HG02759 (cell line): ENCODE data around the gene CEBPG.

Source experiments
- ATAC-seq: cut with Tn5 transposase; IDR thresholded peaks from one replicate; pipeline ENCODE4 v1.9.1; 2021; ENCODE audit warnings: mild to moderate bottlenecking, moderate library complexity; ENCODE audit not compliant: unreplicated experiment

The CEBPG gene

GRCh38 chr19:33405553-33406461, 32.3 kb downstream of the CEBPG start:
- ATAC-seq, result no peak

GRCh38 chr19:33406521-33407139, 33.1 kb downstream of the CEBPG start:
- peak; percentile 56 for ATAC-seq

- peak; percentile 11 for ATAC-seq
These were observed 33.6 kb downstream of the CEBPG start for GRCh38 chr19:33407140-33407551.

- ATAC-seq, result no peak
These were observed 34.2 kb downstream of the CEBPG start for GRCh38 chr19:33407716-33408115.

- no peak for ATAC-seq
These were observed 34.6 kb downstream of the CEBPG start for GRCh38 chr19:33408116-33408515.

GRCh38 chr19:33408538-33409434, 35.3 kb downstream of the CEBPG start:
- no peak for ATAC-seq

- no peak for ATAC-seq
These were observed 36.6 kb downstream of the CEBPG start for GRCh38 chr19:33409906-33410685.

- ATAC-seq, result no peak
These were observed 37.4 kb downstream of the CEBPG start for GRCh38 chr19:33410915-33411401.

GRCh38 chr19:33411621-33412180, 38.2 kb downstream of the CEBPG start:
- ATAC-seq, result no peak

GRCh38 chr19:33412601-33413425, 39.3 kb downstream of the CEBPG start:
- no peak for ATAC-seq

- ATAC-seq, result no peak
These were observed 39.9 kb downstream of the CEBPG start for GRCh38 chr19:33413426-33413725.

GRCh38 chr19:33413868-33414666, 40.6 kb downstream of the CEBPG start:
- no peak for ATAC-seq

GRCh38 chr19:33414667-33415605, 41.4 kb downstream of the CEBPG start:
- no peak for ATAC-seq

- no peak for ATAC-seq
These were observed 43.1 kb downstream of the CEBPG start for GRCh38 chr19:33416307-33417215.

- ATAC-seq, result no peak
These were observed 44.2 kb downstream of the CEBPG start for GRCh38 chr19:33417751-33418150.

GRCh38 chr19:33418461-33418860, 45.0 kb downstream of the CEBPG start:
- ATAC-seq, result no peak
